HT1080 (cell line): ENCODE data around the gene DPYD. TPM values are rescaled to one million over a fixed set of nuclear protein-coding genes. Genes with fewer than 3 reads are reported as not detected.

Experiments used
- DNase-seq: peaks from one replicate; pipeline ENCODE4 v3.0.0-alpha.2; 2015; ENCODE audit warnings: low read depth
- total RNA-seq: library from RNA; depleted of rRNA; stranded (reverse); fragments of >200 nt; shearing (Covaris generic); gene quantifications from 2 replicates; pipeline ENCODE4 v1.2.3, GENCODE V29; 2014

DPYD gene
- total RNA-seq, 1 experiment from 2014 or later: 24.1 TPM

GRCh38 chr1:97623220-97623619 is 297.6 kb downstream of the DPYD start:
- DNase-seq: no peak

GRCh38 chr1:97621955-97622354 is 298.9 kb downstream of the DPYD start:
- DNase-seq: peak; percentile 8

- no peak for DNase-seq
Measured at GRCh38 chr1:97619706-97620105, 301.1 kb downstream of the DPYD start.

- DNase-seq: no peak
Measured at GRCh38 chr1:97610748-97611147, 310.1 kb downstream of the DPYD start.

GRCh38 chr1:97610102-97610501 is 310.7 kb downstream of the DPYD start:
- no peak for DNase-seq

- DNase-seq: no peak
Measured at GRCh38 chr1:97608272-97608671, 312.6 kb downstream of the DPYD start.

- DNase-seq: peak; percentile 41
Measured at GRCh38 chr1:97603776-97604175, 317.1 kb downstream of the DPYD start.

GRCh38 chr1:97603218-97603617 is 317.6 kb downstream of the DPYD start:
- no peak for DNase-seq

GRCh38 chr1:97599447-97599846 is 321.4 kb downstream of the DPYD start:
- DNase-seq: no peak

GRCh38 chr1:97593192-97593591 is 327.6 kb downstream of the DPYD start:
- DNase-seq: no peak

GRCh38 chr1:97588772-97589171 is 332.1 kb downstream of the DPYD start:
- DNase-seq: no peak

GRCh38 chr1:97581614-97582051 is 339.2 kb downstream of the DPYD start:
- DNase-seq: peak; percentile 72

GRCh38 chr1:97577613-97578012 is 343.2 kb downstream of the DPYD start:
- DNase-seq: no peak

- DNase-seq: no peak
Measured at GRCh38 chr1:97573553-97573952, 347.3 kb downstream of the DPYD start.

- no peak for DNase-seq
Measured at GRCh38 chr1:97572561-97572960, 348.3 kb downstream of the DPYD start.

- DNase-seq: no peak
Measured at GRCh38 chr1:97571760-97572159, 349.1 kb downstream of the DPYD start.

- no peak for DNase-seq
Measured at GRCh38 chr1:97570691-97571090, 350.1 kb downstream of the DPYD start.

- DNase-seq: no peak
Measured at GRCh38 chr1:97567000-97567749, 353.7 kb downstream of the DPYD start.

- no peak for DNase-seq
Measured at GRCh38 chr1:97565886-97566285, 354.9 kb downstream of the DPYD start.

- no peak for DNase-seq
Measured at GRCh38 chr1:97563926-97564325, 356.9 kb downstream of the DPYD start.

- no peak for DNase-seq
Measured at GRCh38 chr1:97562081-97562480, 358.8 kb downstream of the DPYD start.

GRCh38 chr1:97560714-97561113 is 360.1 kb downstream of the DPYD start:
- no peak for DNase-seq

- DNase-seq: no peak
Measured at GRCh38 chr1:97553971-97554370, 366.9 kb downstream of the DPYD start.

- DNase-seq: no peak
Measured at GRCh38 chr1:97551113-97551512, 369.7 kb downstream of the DPYD start.
